IMR-90 (cell line): ENCODE measurements around the gene POC1B. TPM values are rescaled to one million over a fixed set of nuclear protein-coding genes. Genes with fewer than 3 reads are reported as not detected.

Experiments used
- ATAC-seq: fragments of 200-7000 bp; cut with Tn5 transposase; 2 replicates; pipeline ENCODE4 v1.9.1; 2020; ENCODE audit warnings: low read depth, mild to moderate bottlenecking, moderate library complexity
- BruUV-seq: library from RNA; stranded (reverse); fragments of 400-500 nt; replicated peaks from 2 replicates; lab custom pipeline; 2021; lab: Mats Ljungman, UMichigan
- CTCF ChIA-PET: fragments of 300-600 bp; formaldehyde crosslinking; extraction: SDS; loops from one replicate; lab custom pipeline; 2021; ENCODE audit warnings: antibody characterized with exemption; lab: Yijun Ruan, JAX
- POLR2A ChIA-PET: fragments of 300-600 bp; sonication (Branson Sonifier 250); formaldehyde crosslinking; loops from one replicate; lab custom pipeline; 2022; ENCODE audit warnings: antibody characterized with exemption; ENCODE audit not compliant: unreplicated experiment; lab: Charles Lee
- DNase-seq: peaks from one replicate; pipeline ENCODE4 v3.0.0; 2013
- H2AFZ ChIP-seq: replicated peaks from 2 replicates; pipeline ENCODE3; 2013; ENCODE audit warnings: low read length, mild to moderate bottlenecking; ENCODE audit not compliant: poor library complexity
- H2AK5ac ChIP-seq: 2 replicates; pipeline ENCODE4 v1.6.1; 2013; ENCODE audit warnings: low read depth, low read length, inconsistent platforms
- H2AK9ac ChIP-seq: replicated peaks from 2 replicates; pipeline ENCODE3; 2013; ENCODE audit warnings: mild to moderate bottlenecking, low read depth, low read length, moderate library complexity; ENCODE audit not compliant: poor library complexity
- H2BK120ac ChIP-seq: 2 replicates; pipeline ENCODE4 v1.6.1; 2013; ENCODE audit warnings: low read depth, low read length, inconsistent platforms
- H2BK15ac ChIP-seq: 3 replicates; pipeline ENCODE4 v1.6.1; 2013; ENCODE audit warnings: low read depth, low read length, inconsistent platforms
- H2BK20ac ChIP-seq: 2 replicates; pipeline ENCODE4 v1.6.1; 2013; ENCODE audit warnings: low read depth, mild to moderate bottlenecking, inconsistent platforms, low read length, moderate library complexity
- H2BK5ac ChIP-seq: 2 replicates; pipeline ENCODE4 v1.6.1; 2013; ENCODE audit warnings: mild to moderate bottlenecking, low read depth, low read length, inconsistent platforms; ENCODE audit not compliant: poor library complexity, severe bottlenecking
- H3K14ac ChIP-seq: replicated peaks from 2 replicates; pipeline ENCODE4 v1.6.1; 2013; ENCODE audit warnings: low read depth, low read length, inconsistent platforms
- H3K18ac ChIP-seq: 2 replicates; pipeline ENCODE4 v1.6.1; 2013; ENCODE audit warnings: low read depth, low read length, control low read depth
- H3K23ac ChIP-seq: 2 replicates; pipeline ENCODE4 v1.6.1; 2013; ENCODE audit warnings: low read depth, low read length, inconsistent platforms
- H3K27ac ChIP-seq: 2 replicates; pipeline ENCODE4 v1.5.1; 2013; ENCODE audit warnings: mild to moderate bottlenecking, control low read depth, low read length; ENCODE audit not compliant: insufficient read depth
- H3K27me3 ChIP-seq: 2 replicates; pipeline ENCODE4 v1.6.1; 2013; ENCODE audit warnings: low read length; ENCODE audit not compliant: control insufficient read depth, insufficient read depth
- H3K36me3 ChIP-seq: 2 replicates; pipeline ENCODE4 v1.6.1; 2013; ENCODE audit warnings: low read length, mixed read lengths; ENCODE audit not compliant: control insufficient read depth, insufficient read depth
- H3K4ac ChIP-seq: 2 replicates; pipeline ENCODE4 v1.6.1; 2013; ENCODE audit warnings: low read depth, low read length, inconsistent platforms
- H3K4me1 ChIP-seq: 2 replicates; pipeline ENCODE4 v1.6.1; 2013; ENCODE audit warnings: low read length, mixed read lengths; ENCODE audit not compliant: control insufficient read depth, insufficient read depth
- H3K4me2 ChIP-seq: 2 replicates; pipeline ENCODE4 v1.6.1; 2013; ENCODE audit warnings: low read depth, mild to moderate bottlenecking, control low read depth, low read length, moderate library complexity
- H3K4me3 ChIP-seq: 2 replicates; pipeline ENCODE4 v1.5.1; 2013; ENCODE audit warnings: low read depth, mild to moderate bottlenecking, control low read depth, low read length, moderate library complexity; ENCODE audit not compliant: insufficient read depth
- H3K56ac ChIP-seq: 2 replicates; pipeline ENCODE4 v1.6.1; 2013; ENCODE audit warnings: low read length, inconsistent platforms; ENCODE audit not compliant: insufficient read depth; ENCODE audit errors: extremely low read depth
- H3K79me1 ChIP-seq, 2 experiments: 2 replicates each; pipeline ENCODE4 v1.6.1; 2013; ENCODE audit warnings: low read length in 2 of 2, inconsistent platforms in 1 of 2, low read depth in 1 of 2
- H3K9ac ChIP-seq: 2 replicates; pipeline ENCODE4 v1.6.1; 2013; ENCODE audit warnings: low read depth, low read length, control low read depth
- H3K9me1 ChIP-seq: 2 replicates; pipeline ENCODE4 v1.6.1; 2013; ENCODE audit warnings: low read length, inconsistent platforms; ENCODE audit not compliant: insufficient read depth
- H3K9me3 ChIP-seq: 2 replicates; pipeline ENCODE4 v1.6.1; 2013; ENCODE audit warnings: low read length; ENCODE audit not compliant: control insufficient read depth, insufficient read depth
- H4K20me1 ChIP-seq: 2 replicates; pipeline ENCODE4 v1.6.1; 2013; ENCODE audit warnings: low read length, inconsistent platforms; ENCODE audit not compliant: insufficient read depth
- H4K5ac ChIP-seq: 2 replicates; pipeline ENCODE4 v1.6.1; 2013; ENCODE audit warnings: mild to moderate bottlenecking, low read depth, low read length, control low read depth
- H4K8ac ChIP-seq, 2 experiments: 2 replicates each; pipeline ENCODE4 v1.6.1; 2013; ENCODE audit warnings: low read depth in 2 of 2, low read length in 2 of 2, control low read depth in 1 of 2, inconsistent platforms in 1 of 2
- H4K91ac ChIP-seq: 2 replicates; pipeline ENCODE4 v1.6.1; 2013; ENCODE audit warnings: low read depth, low read length, inconsistent platforms; ENCODE audit not compliant: insufficient read depth
- CHD1 ChIP-seq: IDR thresholded peaks from 2 replicates; pipeline ENCODE4 v1.6.1; 2012; ENCODE audit warnings: low read depth, low read length, improper control_type of control experiment
- WGBS, 2 experiments: methylation state at CpG; one replicate each; pipeline versions ENCODE4 v1.1.5 to v1.1.7; 2013; ENCODE audit warnings: missing lambda C conversion rate in 2 of 2; ENCODE audit not compliant: insufficient read length in 1 of 2; ENCODE audit errors: extremely low coverage in 2 of 2; 5-methylcytosine and 5-hydroxymethylcytosine counted together
- dilution Hi-C: fragments of 300-500 bp; cut with HindIII; formaldehyde crosslinking; loops from one replicate; pipeline ENCODE4 v1.14.3; 2018; ENCODE audit warnings: low sequenced_read_pairs; ENCODE audit not compliant: unreplicated experiment
- in situ Hi-C: fragments of 300-500 bp; cut with MboI; formaldehyde crosslinking; loops from 3 replicates; pipeline ENCODE4 v1.14.3; 2019; ENCODE audit warnings: low sequenced_read_pairs, inconsistent platforms, mixed read lengths
- intact Hi-C: fragments of 100-400 bp; cut with micrococcal nuclease; formaldehyde crosslinking; loops from 2 replicates; pipeline ENCODE4 v1.10.0; 2022
- polyA plus RNA-seq, 3 experiments: library from polyadenylated mRNA; depleted of rRNA; stranded (reverse); fragments of >200 nt; gene quantifications; 2 replicates each; pipeline ENCODE4 v1.2.3, GENCODE V29; 2012; ENCODE audit warnings: low replicate concordance in 1 of 3
- total RNA-seq: library from RNA; depleted of rRNA; stranded (reverse); fragments of >200 nt; gene quantifications from 2 replicates; pipeline ENCODE4 v1.2.3, GENCODE V29; 2012
- TF ChIP-seq, protein P1 (sequence below): fragments of 150-350 bp; IDR thresholded peaks from 2 replicates; pipeline ENCODE4 v1.6.1; 2017; ENCODE audit warnings: mild to moderate bottlenecking, antibody characterized with exemption, low read length, low read depth

POC1B gene
- total and polyA plus RNA-seq, 2 of the 4 experiments (the other 2 are of a cell fraction) = 5.0 to 10.4 TPM

GRCh38 chr12:89372584-89373370 lies 153.1 kb downstream of the POC1B start (continued):
- TF ChIP-seq, protein P1, sequence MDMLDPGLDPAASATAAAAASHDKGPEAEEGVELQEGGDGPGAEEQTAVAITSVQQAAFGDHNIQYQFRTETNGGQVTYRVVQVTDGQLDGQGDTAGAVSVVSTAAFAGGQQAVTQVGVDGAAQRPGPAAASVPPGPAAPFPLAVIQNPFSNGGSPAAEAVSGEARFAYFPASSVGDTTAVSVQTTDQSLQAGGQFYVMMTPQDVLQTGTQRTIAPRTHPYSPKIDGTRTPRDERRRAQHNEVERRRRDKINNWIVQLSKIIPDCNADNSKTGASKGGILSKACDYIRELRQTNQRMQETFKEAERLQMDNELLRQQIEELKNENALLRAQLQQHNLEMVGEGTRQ = no peak

DNA sequence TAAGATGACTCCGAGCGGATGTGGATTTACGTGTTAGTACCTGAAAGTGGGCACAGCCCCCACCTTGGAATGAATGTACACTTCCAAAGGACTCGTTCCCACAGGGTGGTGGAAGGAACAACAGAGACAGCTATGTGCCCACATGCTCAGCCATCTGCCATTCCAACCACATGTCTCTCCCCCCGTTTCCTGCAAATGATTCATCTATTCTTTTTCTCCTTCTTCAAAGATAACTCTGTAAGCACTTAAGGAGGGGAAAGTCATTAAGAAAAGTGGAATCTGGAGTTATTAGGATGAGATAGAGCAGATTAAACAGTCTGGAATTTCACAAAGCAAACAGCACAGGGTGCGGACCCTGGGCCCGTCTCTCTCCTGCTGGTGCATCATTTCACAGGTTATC lies 155.0 kb downstream of the POC1B start:
- H2BK15ac ChIP-seq = peak overlapping the region; percentile 69; the same call in 1 of the 3 replicates
- POLR2A ChIA-PET = no interaction called here
- DNase-seq = peak; percentile 82

More for the DNA sequence above, 155.0 kb downstream of the POC1B start:
- H4K5ac ChIP-seq = no peak overlapping the region
- no peak overlapping the region for H2AK9ac ChIP-seq
- peak overlapping the region; percentile 73 for H3K23ac ChIP-seq
- peak overlapping the region; percentile 20 for H4K91ac ChIP-seq
- peak overlapping the region; percentile 78 for H2BK20ac ChIP-seq
- H3K18ac ChIP-seq = peak overlapping the region; percentile 24; the same call in 1 of the 2 replicates
- no CpG with 5 or more reads among the region's 7 CpGs for WGBS, 2 experiments
- intact Hi-C loops (loop anchor here (5.0 kb wide), 1 partner anchor 81 kb away; no protein-coding TSS in a partner anchor), in situ Hi-C loops (no loop called here), dilution Hi-C loops (no loop called here)
- peaks cover 22% of the 10 kb centered on the region for H3K4me1 ChIP-seq
- H3K27me3 ChIP-seq = no peaks in the 10 kb centered on the region
- no peak overlapping the region for H3K4me3 ChIP-seq
- no peak overlapping the region for H2BK5ac ChIP-seq
- no peak overlapping the region for H3K9ac ChIP-seq
- H4K20me1 ChIP-seq = no peaks in the 10 kb centered on the region
- peak; percentile 41 for ATAC-seq
- CTCF ChIA-PET = no interaction called here
- TF ChIP-seq CHD1 = no peak
- TF ChIP-seq, protein P1 = peak; percentile 37; the same call in 1 of the 2 replicates
- H3K27ac ChIP-seq = no peak overlapping the region
- peak overlapping the region; percentile 5 to 62; a peak in 1 of 4 replicates for H4K8ac ChIP-seq
- peak overlapping the region; percentile 62 for H2AFZ ChIP-seq
- peaks cover 4% of the 10 kb centered on the region; the same call in 1 of the 2 replicates for H3K36me3 ChIP-seq
- H2AK5ac ChIP-seq = peak overlapping the region; percentile 76; the same call in 1 of the 2 replicates
- H2BK120ac ChIP-seq = peak overlapping the region; percentile 64
- H3K9me3 ChIP-seq = no peaks in the 10 kb centered on the region
- BruUV-seq = no TSS peak
- H3K79me1 ChIP-seq = peaks cover 5 to 19% of the 10 kb centered on the region in 2 experiments; a peak in 3 of 4 replicates
- peak overlapping the region; percentile 61; the same call in 1 of the 2 replicates for H3K14ac ChIP-seq
- H3K4ac ChIP-seq = peak overlapping the region; percentile 76
- no peak overlapping the region for H3K56ac ChIP-seq
- peaks cover 27% of the 10 kb centered on the region for H3K9me1 ChIP-seq
- H3K4me2 ChIP-seq = no peak overlapping the region
